H4 (cell line): ENCODE results near the gene TMEM35A. TPM values are rescaled to one million over a fixed set of nuclear protein-coding genes. Genes with fewer than 3 reads are reported as not detected.

ENCODE experiments used
- total RNA-seq: library from RNA; depleted of rRNA; stranded (reverse); fragments of >200 nt; shearing (Covaris generic); gene quantifications from 2 replicates; pipeline ENCODE4 v1.2.3, GENCODE V29; 2014; rRNA removed

Gene TMEM35A
- total RNA-seq, 1 experiment from 2014 or later, result not detected

Other genes with a start within 250 kb of the TMEM35A start
- gene NOX1, start 204.5 kb upstream of the TMEM35A start, total RNA-seq, result not detected in 2 replicates
- 0.31 and 0.39 TPM in 2 replicates for gene XKRX, start 150.0 kb upstream of the TMEM35A start, total RNA-seq
- not detected in 2 replicates for gene ARL13A, start 109.2 kb upstream of the TMEM35A start, total RNA-seq
- 10.1 and 13.2 TPM in 2 replicates for gene TRMT2B, start 26.8 kb upstream of the TMEM35A start, total RNA-seq
- 26.7 and 31.5 TPM in 2 replicates for gene CENPI, start 19.3 kb downstream of the TMEM35A start, total RNA-seq
- gene DRP2, start 140.9 kb downstream of the TMEM35A start, total RNA-seq, result 0.14 TPM in 1 of 2 replicates, not detected in the other
- gene TAF7L, start 212.5 kb downstream of the TMEM35A start, total RNA-seq, result not detected in 2 replicates